Pancreas (tissue), 10 donors: Measurements from ENCODE around the gene TEX53. TPM values are rescaled to one million over a fixed set of nuclear protein-coding genes. Genes with fewer than 3 reads are reported as not detected.

Source experiments
- ATAC-seq, 4 donors: fragments of 200-7000 bp; cut with Tn5 transposase; one replicate each; pipeline versions ENCODE4 v1.8.0 to v1.9.1; 2020; ENCODE audit warnings: mild to moderate bottlenecking in 4 of 4, moderate library complexity in 4 of 4
- DNase-seq, 6 donors: peaks; one replicate each; pipeline ENCODE4 v3.0.0-alpha.2; 2020
- FAIRE-seq: peaks from 2 replicates; lab custom pipeline; 2012; peaks lifted over from hg19 to GRCh38; lab: Jason Lieb, UNC
- H3K27ac ChIP-seq, 4 donors: fragments of 200-600 bp; sonication (generic); 1 replicate in 3 of 4; 2 replicates in 1 of 4; pipeline versions ENCODE4 v1.5.0 to v1.8.0; 2020
- H3K27me3 ChIP-seq, 4 donors: fragments of 200-600 bp; one replicate each; pipeline ENCODE4 v1.8.0; 2021
- H3K36me3 ChIP-seq, 3 donors: fragments of 200-600 bp; sonication (generic) in 1 of 3; one replicate each; pipeline versions ENCODE4 v1.5.0 to v1.8.0; 2020 to 2021
- H3K4me1 ChIP-seq, 3 donors: fragments of 200-600 bp; one replicate each; pipeline ENCODE4 v1.8.0; 2021
- H3K4me3 ChIP-seq, 4 donors: fragments of 200-600 bp; sonication (generic) in 2 of 4; one replicate each; pipeline versions ENCODE4 v1.5.0 to v1.8.0; 2020 to 2021
- H3K9me3 ChIP-seq, 4 donors: fragments of 200-600 bp; one replicate each; pipeline ENCODE4 v1.8.0; 2021
- WGBS, 2 donors: extraction: QIAGEN DNeasy Blood & Tissue Kit; methylation state at CpG; one replicate each; pipeline ENCODE4 v1.1.7; 2013; 5-methylcytosine and 5-hydroxymethylcytosine counted together
- intact Hi-C, 3 donors: fragments of 100-400 bp; cut with DNase I; formaldehyde crosslinking; loops; one replicate each; pipeline versions ENCODE4 v1.11.1 to v1.14.2; 2022
- polyA plus RNA-seq, 2 donors: library from polyadenylated mRNA; stranded (reverse); fragments of 200-250 nt; gene quantifications; one replicate each; pipeline ENCODE4 v1.2.3, GENCODE V29; 2013
- total RNA-seq, 6 donors: library from RNA; stranded (reverse); fragmentation: NEBNext Ultra II Directional in 4 of 6; extraction: Animal tissue kit (Norgen Biotek cat#: 25700) in 4 of 6; gene quantifications; one replicate each; pipeline versions ENCODE4 v1.2.1 to v1.2.4, GENCODE V29; 2021 to 2023
- TF ChIP-seq, protein P1 (sequence below), 4 donors: fragments of 200-600 bp; sonication (generic) in 3 of 4; IDR thresholded peaks; one replicate each; pipeline versions ENCODE4 v1.5.0 to v1.8.0; 2021; ENCODE audit warnings: antibody characterized with exemption in 4 of 4
- donor health status: healthy with polysubstance abuse.
- donor health status: DM: no; HTN: no; CAD: no; lungs with moderate emphysema.
- donor health status: DM: no; HTN: no; CAD: no.
- donor health status: control.
- donor health status: control.
- donor health status: Bipolar disorder and iron deficiency.
- donor health status: DM: yes; HTN: yes; CAD: no.
- donor health status: DM: no; HTN: no; CAD: no.
- donor health status: DM: no; HTN: no; CAD: no.
- donor health status: DM: yes; HTN: yes; CAD: no.

TEX53 gene
- total RNA-seq = not detected
- not detected for polyA plus RNA-seq

DNA sequence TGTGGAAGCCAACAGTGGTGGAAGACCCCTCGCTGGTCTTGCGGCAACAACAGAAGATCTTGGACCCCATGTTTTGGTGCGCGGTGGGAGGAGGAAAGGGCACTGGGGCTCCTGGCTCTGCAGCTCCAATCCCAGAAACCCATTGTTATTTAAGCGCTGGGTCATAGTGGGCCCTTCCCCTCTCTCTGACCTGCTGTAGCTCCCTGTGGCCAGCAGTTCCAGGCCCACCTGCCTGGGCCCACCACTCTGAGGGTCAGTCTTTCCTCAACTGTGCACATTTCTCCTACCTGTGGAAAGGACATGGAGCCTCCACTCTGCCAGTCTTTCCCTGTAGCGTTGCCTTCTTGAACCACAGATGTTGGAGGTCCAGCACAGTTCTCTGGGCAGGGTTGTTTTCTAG, at the start of gene TEX53:
TEX53 (minus strand) TSS at position 101 of the 400 bp plus-strand sequence; CDS start at position 70, 31 bp downstream.
- Histone ChIP-seq H3K9me3 (no peaks in the 10 kb centered on the region), H3K27me3 (no peaks in the 10 kb centered on the region), H3K4me3 (no peak within 1 kb of the TSS), H3K27ac (no peak within 1 kb of the TSS), H3K4me1 (no peaks in the 10 kb centered on the region), H3K36me3 (no peaks in the 10 kb centered on the region)
- TF ChIP-seq, protein P1, sequence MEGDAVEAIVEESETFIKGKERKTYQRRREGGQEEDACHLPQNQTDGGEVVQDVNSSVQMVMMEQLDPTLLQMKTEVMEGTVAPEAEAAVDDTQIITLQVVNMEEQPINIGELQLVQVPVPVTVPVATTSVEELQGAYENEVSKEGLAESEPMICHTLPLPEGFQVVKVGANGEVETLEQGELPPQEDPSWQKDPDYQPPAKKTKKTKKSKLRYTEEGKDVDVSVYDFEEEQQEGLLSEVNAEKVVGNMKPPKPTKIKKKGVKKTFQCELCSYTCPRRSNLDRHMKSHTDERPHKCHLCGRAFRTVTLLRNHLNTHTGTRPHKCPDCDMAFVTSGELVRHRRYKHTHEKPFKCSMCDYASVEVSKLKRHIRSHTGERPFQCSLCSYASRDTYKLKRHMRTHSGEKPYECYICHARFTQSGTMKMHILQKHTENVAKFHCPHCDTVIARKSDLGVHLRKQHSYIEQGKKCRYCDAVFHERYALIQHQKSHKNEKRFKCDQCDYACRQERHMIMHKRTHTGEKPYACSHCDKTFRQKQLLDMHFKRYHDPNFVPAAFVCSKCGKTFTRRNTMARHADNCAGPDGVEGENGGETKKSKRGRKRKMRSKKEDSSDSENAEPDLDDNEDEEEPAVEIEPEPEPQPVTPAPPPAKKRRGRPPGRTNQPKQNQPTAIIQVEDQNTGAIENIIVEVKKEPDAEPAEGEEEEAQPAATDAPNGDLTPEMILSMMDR (IDR thresholded peaks at IDR 0.05) = no peak
- DNase-seq = no peak
- ATAC-seq = no peak
- WGBS, 2 donors = 93 to 94% methylated on average over 6 of the region's 6 CpGs
- intact Hi-C loops = loop anchor here in 2 of 3 donors (5.0 to 10.0 kb wide), 2 partner anchors 223 to 255 kb away; no protein-coding TSS in a partner anchor
- FAIRE-seq = no peak

DNA sequence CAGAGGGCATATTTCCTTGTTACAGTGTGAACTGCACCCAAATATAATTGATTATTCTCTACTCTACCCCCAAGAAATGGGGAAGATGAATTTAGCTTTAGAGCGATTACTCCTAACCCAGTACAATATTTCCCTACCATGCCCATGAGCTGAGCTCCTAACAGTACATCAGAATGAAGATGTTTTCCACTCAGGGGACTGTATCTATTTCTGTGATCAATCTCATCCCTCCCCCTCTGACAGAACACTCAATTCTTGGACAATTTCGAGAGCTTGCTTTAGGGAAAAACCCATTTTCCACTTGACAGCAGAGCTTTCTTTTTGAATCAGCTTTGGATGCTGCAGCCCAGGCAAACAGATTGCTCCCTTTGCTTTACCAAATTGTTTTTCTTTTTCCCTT, 49.1 kb upstream of the TEX53 start:
- TF ChIP-seq, protein P1 (IDR thresholded peaks at IDR 0.05) = no peak
- ATAC-seq (no peak), FAIRE-seq (no peak), DNase-seq (no peak)
- Histone ChIP-seq H3K27ac (no peak overlapping the region), H3K27me3 (no peaks in the 10 kb centered on the region), H3K36me3 (no peaks in the 10 kb centered on the region), H3K4me1 (no peaks in the 10 kb centered on the region), H3K9me3 (no peaks in the 10 kb centered on the region), H3K4me3 (no peak overlapping the region)
- intact Hi-C loops = no loop called here
- WGBS, 2 donors = 73 to 75% methylated on average over 2 of the region's 2 CpGs

DNA sequence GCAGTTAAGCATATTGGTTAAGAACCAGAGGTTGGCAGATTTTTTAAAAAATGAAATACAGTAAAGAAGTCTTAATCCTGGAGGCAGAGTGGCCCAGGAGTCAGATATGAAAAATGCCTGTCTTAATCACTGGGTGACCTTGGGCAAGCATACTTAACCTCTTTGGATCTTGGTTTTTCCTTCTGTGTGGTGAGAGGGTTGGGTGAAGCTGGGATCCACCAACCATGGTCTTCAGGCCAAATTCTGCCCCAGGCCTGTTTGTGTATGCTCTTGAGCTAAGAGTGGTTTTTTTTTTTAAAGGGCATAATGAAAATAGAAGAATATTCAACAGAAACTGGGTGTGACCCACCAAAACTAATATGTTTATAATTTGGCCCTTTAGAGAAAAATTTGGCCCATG, 44.4 kb upstream of the TEX53 start:
- Histone ChIP-seq H3K4me3 (no peak overlapping the region), H3K4me1 (no peaks in the 10 kb centered on the region), H3K27me3 (no peaks in the 10 kb centered on the region), H3K36me3 (no peaks in the 10 kb centered on the region), H3K27ac (no peak overlapping the region), H3K9me3 (no peaks in the 10 kb centered on the region)
- DNase-seq (no peak), ATAC-seq (no peak), FAIRE-seq (no peak)
- TF ChIP-seq, protein P1 (IDR thresholded peaks at IDR 0.05) = no peak
- intact Hi-C loops = no loop called here

DNA sequence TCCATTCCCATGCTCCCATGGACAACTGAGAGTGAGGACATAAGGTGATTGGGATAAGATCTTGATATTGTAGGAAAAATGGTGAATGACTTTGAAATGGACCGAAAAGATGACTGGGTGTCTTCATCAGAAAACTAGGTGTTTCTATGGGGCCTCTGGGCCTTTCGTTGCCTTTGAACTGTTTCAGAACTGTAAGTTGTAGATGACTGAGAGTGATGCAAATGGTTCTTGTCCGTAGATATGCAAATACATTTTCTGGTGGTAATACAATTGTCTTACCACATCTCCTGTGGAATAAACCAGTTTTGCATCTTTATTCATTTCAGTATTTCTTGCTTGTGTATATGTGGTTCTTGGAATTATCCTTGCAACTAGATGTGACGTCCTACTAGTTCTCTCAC, 40.3 kb upstream of the TEX53 start:
- TF ChIP-seq, protein P1 (IDR thresholded peaks at IDR 0.05) = no peak
- ATAC-seq (no peak), DNase-seq (no peak), FAIRE-seq (no peak)
- H3K27me3 ChIP-seq = no peaks in the 10 kb centered on the region
- H3K27ac ChIP-seq = no peak overlapping the region
- intact Hi-C loops = no loop called here
- no peaks in the 10 kb centered on the region for H3K4me1 ChIP-seq
- H3K36me3 ChIP-seq = no peaks in the 10 kb centered on the region
- no peak overlapping the region for H3K4me3 ChIP-seq
- WGBS, 2 donors = 83 to 87% methylated on average over 4 of the region's 4 CpGs
- no peaks in the 10 kb centered on the region for H3K9me3 ChIP-seq

DNA sequence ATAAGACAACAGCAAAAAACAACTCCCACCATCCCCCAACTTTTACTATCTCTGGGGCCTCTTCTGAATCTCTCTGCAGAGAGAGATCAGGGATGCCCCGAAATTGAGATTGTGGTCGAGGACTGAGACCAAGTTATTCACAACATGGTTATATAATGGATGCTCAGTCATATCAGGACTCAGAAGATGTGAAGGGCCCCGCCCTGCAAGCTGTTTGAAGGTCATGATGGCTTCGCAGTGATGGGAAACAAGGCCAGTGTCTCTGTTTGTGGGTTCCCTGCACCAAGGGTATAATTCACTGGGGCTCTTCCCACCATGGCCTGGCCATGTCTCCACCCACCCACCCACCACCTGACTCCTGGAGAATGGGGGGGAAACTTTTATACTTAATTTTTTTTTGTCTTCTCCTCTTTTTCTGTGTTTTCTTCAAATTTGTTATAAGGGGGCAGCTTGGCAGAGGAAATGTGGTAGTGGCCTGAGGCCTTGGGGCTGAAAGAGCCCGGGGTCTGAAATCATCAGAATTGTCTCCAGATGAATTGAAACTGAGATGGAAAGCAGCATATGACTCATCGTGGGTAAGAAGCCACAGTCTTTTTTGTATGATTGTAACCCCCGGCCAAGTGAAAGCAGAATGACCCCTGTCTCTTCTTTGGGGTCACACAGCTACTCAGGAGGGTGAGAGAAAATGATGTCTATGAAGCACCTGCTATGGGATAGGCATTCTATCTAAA, 39.4 kb upstream of the TEX53 start:
- WGBS, 2 donors = 78% methylated on average over 7 of the region's 7 CpGs
- no peak for FAIRE-seq
- Histone ChIP-seq H3K9me3 (no peaks in the 10 kb centered on the region), H3K4me1 (no peaks in the 10 kb centered on the region), H3K36me3 (no peaks in the 10 kb centered on the region), H3K4me3 (no peak overlapping the region), H3K27me3 (no peaks in the 10 kb centered on the region), H3K27ac (no peak overlapping the region)
- ATAC-seq = no peak
- TF ChIP-seq, protein P1 (IDR thresholded peaks at IDR 0.05) = no peak
- intact Hi-C loops = no loop called here
- DNase-seq = no peak
